HEK293 (cell line): ENCODE data around the gene DPP6.

Source experiments
- CTCF ChIP-seq: fragments of 450-650 bp; formaldehyde crosslinking; IDR thresholded peaks from 2 replicates; pipeline ENCODE4 v1.5.1; 2016; ENCODE audit warnings: missing biosample characterization, missing genetic modification characterization
- MZF1 ChIP-seq: fragments of 450-650 bp; formaldehyde crosslinking; IDR thresholded peaks from 2 replicates; pipeline ENCODE4 v1.5.1; 2017; ENCODE audit warnings: missing biosample characterization, missing genetic modification characterization, borderline replicate concordance
- TCF7L2 ChIP-seq: IDR thresholded peaks from 2 replicates; pipeline ENCODE4 v1.6.1; 2011; ENCODE audit warnings: low read depth, mild to moderate bottlenecking, inconsistent platforms, low read length, moderate library complexity, borderline replicate concordance
- ZBTB21 ChIP-seq: fragments of 450-650 bp; formaldehyde crosslinking; IDR thresholded peaks from 2 replicates; pipeline ENCODE4 v1.5.1; 2017; ENCODE audit warnings: missing biosample characterization, missing genetic modification characterization
- ZFP3 ChIP-seq: fragments of 450-650 bp; formaldehyde crosslinking; IDR thresholded peaks from 2 replicates; pipeline ENCODE4 v1.5.1; 2016; ENCODE audit warnings: low read depth, missing biosample characterization, missing genetic modification characterization
- ZNF146 ChIP-seq: fragments of 450-650 bp; formaldehyde crosslinking; IDR thresholded peaks from 2 replicates; pipeline ENCODE4 v1.5.1; 2016; ENCODE audit warnings: missing biosample characterization, missing genetic modification characterization
- ZNF155 ChIP-seq: fragments of 450-650 bp; formaldehyde crosslinking; IDR thresholded peaks from 2 replicates; pipeline ENCODE4 v1.5.1; 2016; ENCODE audit warnings: missing biosample characterization, missing genetic modification characterization
- ZNF18 ChIP-seq: fragments of 450-650 bp; formaldehyde crosslinking; IDR thresholded peaks from 2 replicates; pipeline ENCODE4 v1.5.1; 2016; ENCODE audit warnings: missing biosample characterization, missing genetic modification characterization
- ZNF274 ChIP-seq, 2 experiments: fragments of 200-500 bp in 1 of 2; fragments of 450-650 bp in 1 of 2; sonication (Bioruptor generic) in 1 of 2; formaldehyde crosslinking in 1 of 2; IDR thresholded peaks; 2 replicates each; pipeline versions ENCODE4 v1.5.1 to v1.6.1; 2014 to 2016; ENCODE audit warnings: borderline replicate concordance in 1 of 2, inconsistent platforms in 1 of 2, low read length in 1 of 2, missing biosample characterization in 1 of 2, missing genetic modification characterization in 1 of 2

- TF ChIP-seq ZFP3 (tag by site-specific recombination) (no peak), CTCF (tag by site-specific recombination) (no peak), ZBTB21 (tag by site-specific recombination) (no peak), ZNF274 (IDR thresholded peaks at IDR 0.05; ENCODE audit: low read length) (no peak), ZNF274 (tag by site-specific recombination; IDR thresholded peaks at IDR 0.05; ENCODE audit: borderline replicate concordance) (no peak), MZF1 (tag by site-specific recombination) (no peak), ZNF155 (tag by site-specific recombination) (no peak), ZNF18 (tag by site-specific recombination) (no peak), ZNF146 (tag by site-specific recombination) (no peak), TCF7L2 (no peak)
These were observed 859.2 kb downstream of the DPP6 start for GRCh38 chr7:154911411-154911810.
